HEK293 (cell line): Measurements from ENCODE around the gene DNTTIP2.

Experiments
- CTCF ChIA-PET: fragments of 350-600 bp; formaldehyde crosslinking; extraction: SDS; loops from one replicate; lab custom pipeline; 2021; ENCODE audit warnings: antibody characterized with exemption; lab: Yijun Ruan, JAX
- POLR2A ChIA-PET: fragments of 300-600 bp; formaldehyde crosslinking; extraction: SDS; loops from one replicate; lab custom pipeline; 2020; ENCODE audit warnings: antibody characterized with exemption, inconsistent platforms; lab: Yijun Ruan, JAX
- H3K27ac ChIP-seq: fragments of 200-500 bp; sonication (Bioruptor generic); 2 replicates; pipeline ENCODE4 v1.5.1; 2014; ENCODE audit warnings: low read depth, low read length, control low read depth, inconsistent platforms; ENCODE audit errors: extremely low read depth
- H3K36me3 ChIP-seq, 2 experiments: fragments of 200-500 bp in 1 of 2; sonication (Bioruptor generic) in 1 of 2; 1 replicate in 1 of 2; 2 replicates in 1 of 2; pipeline ENCODE4 v1.5.1; 2014 to 2017; ENCODE audit warnings: inconsistent platforms in 2 of 2, low read length in 2 of 2; ENCODE audit not compliant: control insufficient read depth in 2 of 2, insufficient read depth in 1 of 2
- H3K4me1 ChIP-seq: fragments of 200-500 bp; sonication (Bioruptor generic); 2 replicates; pipeline ENCODE4 v1.5.1; 2014; ENCODE audit warnings: mild to moderate bottlenecking, low read length, inconsistent platforms; ENCODE audit not compliant: control insufficient read depth, insufficient read depth
- H3K4me3 ChIP-seq: 2 replicates; pipeline ENCODE4 v1.5.1; 2011; ENCODE audit warnings: low read depth, mild to moderate bottlenecking, control low read depth, low read length, moderate library complexity
- H3K9me3 ChIP-seq: fragments of 200-500 bp; sonication (Bioruptor generic); 2 replicates; pipeline ENCODE4 v1.5.1; 2014; ENCODE audit warnings: low read depth, low read length, inconsistent platforms; ENCODE audit not compliant: control insufficient read depth, insufficient read depth
- BCL11A ChIP-seq: fragments of 450-650 bp; formaldehyde crosslinking; IDR thresholded peaks from 2 replicates; pipeline ENCODE4 v1.5.1; 2016; ENCODE audit warnings: low read depth, missing biosample characterization, missing genetic modification characterization
- GFI1B ChIP-seq: fragments of 450-650 bp; formaldehyde crosslinking; IDR thresholded peaks from 2 replicates; pipeline ENCODE4 v1.5.1; 2016; ENCODE audit warnings: missing biosample characterization, missing genetic modification characterization
- KLF7 ChIP-seq: fragments of 450-650 bp; formaldehyde crosslinking; IDR thresholded peaks from 2 replicates; pipeline ENCODE4 v1.5.1; 2016; ENCODE audit warnings: missing biosample characterization, missing genetic modification characterization, borderline replicate concordance
- MEIS1 ChIP-seq: sonication (generic); formaldehyde crosslinking; IDR thresholded peaks from 2 replicates; pipeline ENCODE4 v1.8.1; 2022; ENCODE audit warnings: missing genetic modification reagents, mild to moderate bottlenecking, borderline replicate concordance
- SP7 ChIP-seq: fragments of 450-650 bp; formaldehyde crosslinking; IDR thresholded peaks from 2 replicates; pipeline ENCODE4 v1.5.1; 2016; ENCODE audit warnings: missing biosample characterization, missing genetic modification characterization
- ZNF112 ChIP-seq: fragments of 450-650 bp; formaldehyde crosslinking; IDR thresholded peaks from 2 replicates; pipeline ENCODE4 v1.5.0; 2017; ENCODE audit warnings: missing biosample characterization, missing genetic modification characterization
- ZNF138 ChIP-seq: fragments of 450-650 bp; formaldehyde crosslinking; IDR thresholded peaks from 2 replicates; pipeline ENCODE4 v1.5.1; 2016; ENCODE audit warnings: missing biosample characterization, missing genetic modification characterization, borderline replicate concordance
- ZNF174 ChIP-seq: fragments of 450-650 bp; formaldehyde crosslinking; IDR thresholded peaks from 2 replicates; pipeline ENCODE4 v1.5.0; 2017; ENCODE audit warnings: missing biosample characterization, mild to moderate bottlenecking, missing genetic modification characterization
- ZNF19 ChIP-seq: fragments of 450-650 bp; formaldehyde crosslinking; IDR thresholded peaks from 2 replicates; pipeline ENCODE4; 2016; ENCODE audit warnings: missing biosample characterization, missing genetic modification characterization, low read depth
- ZNF274 ChIP-seq, 2 experiments: fragments of 200-500 bp in 1 of 2; fragments of 450-650 bp in 1 of 2; sonication (Bioruptor generic) in 1 of 2; formaldehyde crosslinking in 1 of 2; IDR thresholded peaks; 2 replicates each; pipeline versions ENCODE4 v1.5.1 to v1.6.1; 2014 to 2016; ENCODE audit warnings: borderline replicate concordance in 1 of 2, inconsistent platforms in 1 of 2, low read length in 1 of 2, missing biosample characterization in 1 of 2, missing genetic modification characterization in 1 of 2
- ZNF394 ChIP-seq: fragments of 450-650 bp; formaldehyde crosslinking; IDR thresholded peaks from 2 replicates; pipeline ENCODE4 v1.5.1; 2016; ENCODE audit warnings: missing biosample characterization, missing genetic modification characterization, mild to moderate bottlenecking, moderate library complexity, borderline replicate concordance
- ZNF473 ChIP-seq: fragments of 450-650 bp; formaldehyde crosslinking; IDR thresholded peaks from 2 replicates; pipeline ENCODE4 v1.5.1; 2017; ENCODE audit warnings: missing biosample characterization, missing genetic modification characterization
- ZNF548 ChIP-seq: fragments of 450-650 bp; formaldehyde crosslinking; IDR thresholded peaks from 2 replicates; pipeline ENCODE4 v1.5.1; 2016; ENCODE audit warnings: missing biosample characterization, missing genetic modification characterization
- ZNF664 ChIP-seq: fragments of 450-650 bp; formaldehyde crosslinking; IDR thresholded peaks from 2 replicates; pipeline ENCODE4 v1.5.1; 2016; ENCODE audit warnings: missing biosample characterization, missing genetic modification characterization
- TF ChIP-seq, protein P1 (sequence below): fragments of 450-650 bp; formaldehyde crosslinking; IDR thresholded peaks from 2 replicates; pipeline ENCODE4 v1.5.1; 2016; ENCODE audit warnings: missing biosample characterization, missing genetic modification characterization, borderline replicate concordance
- TF ChIP-seq, protein P2 (sequence below): fragments of 450-650 bp; formaldehyde crosslinking; IDR thresholded peaks from 2 replicates; pipeline ENCODE4 v1.5.1; 2017; ENCODE audit warnings: missing biosample characterization, mild to moderate bottlenecking, missing genetic modification characterization, moderate library complexity
- TF ChIP-seq, protein P3 (sequence below): fragments of 450-650 bp; formaldehyde crosslinking; IDR thresholded peaks from 2 replicates; pipeline ENCODE4; 2016; ENCODE audit warnings: missing biosample characterization, missing genetic modification characterization
- TF ChIP-seq, protein P4 (sequence below): fragments of 450-650 bp; formaldehyde crosslinking; IDR thresholded peaks from 2 replicates; pipeline ENCODE4 v1.5.1; 2016; ENCODE audit warnings: missing biosample characterization, missing genetic modification characterization
- TF ChIP-seq, protein P5 (sequence below): fragments of 450-650 bp; formaldehyde crosslinking; IDR thresholded peaks from 2 replicates; pipeline ENCODE4 v1.5.1; 2016; ENCODE audit warnings: missing biosample characterization, missing genetic modification characterization
- TF ChIP-seq, protein P6 (sequence below): IDR thresholded peaks from 2 replicates; pipeline ENCODE4 v1.6.1; 2011; ENCODE audit warnings: mild to moderate bottlenecking, low read depth, low read length, borderline replicate concordance

The DNTTIP2 gene

DNA sequence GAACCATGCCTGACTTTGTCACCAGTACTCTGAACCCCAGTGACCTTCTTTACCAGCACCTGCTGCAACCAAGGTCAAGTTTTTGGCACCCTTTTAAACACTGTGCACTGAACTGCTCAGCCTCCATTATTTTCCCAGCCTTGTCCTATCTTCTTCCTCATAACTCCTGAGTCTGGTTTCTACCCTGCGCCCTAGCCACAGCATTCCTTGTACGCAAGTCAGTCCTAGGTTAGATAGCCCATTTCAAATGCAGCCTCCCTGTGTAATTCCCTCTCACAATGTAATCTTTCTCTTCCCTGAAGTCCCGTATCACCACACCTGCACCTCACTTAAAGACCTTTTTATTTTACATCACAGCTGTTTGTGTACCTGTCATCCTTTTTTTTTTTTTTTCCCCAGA, 37.2 kb downstream of the DNTTIP2 start (continued):
- TF ChIP-seq, protein P1, sequence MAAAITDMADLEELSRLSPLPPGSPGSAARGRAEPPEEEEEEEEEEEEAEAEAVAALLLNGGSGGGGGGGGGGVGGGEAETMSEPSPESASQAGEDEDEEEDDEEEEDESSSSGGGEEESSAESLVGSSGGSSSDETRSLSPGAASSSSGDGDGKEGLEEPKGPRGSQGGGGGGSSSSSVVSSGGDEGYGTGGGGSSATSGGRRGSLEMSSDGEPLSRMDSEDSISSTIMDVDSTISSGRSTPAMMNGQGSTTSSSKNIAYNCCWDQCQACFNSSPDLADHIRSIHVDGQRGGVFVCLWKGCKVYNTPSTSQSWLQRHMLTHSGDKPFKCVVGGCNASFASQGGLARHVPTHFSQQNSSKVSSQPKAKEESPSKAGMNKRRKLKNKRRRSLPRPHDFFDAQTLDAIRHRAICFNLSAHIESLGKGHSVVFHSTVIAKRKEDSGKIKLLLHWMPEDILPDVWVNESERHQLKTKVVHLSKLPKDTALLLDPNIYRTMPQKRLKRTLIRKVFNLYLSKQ (tag by site-specific recombination): no peak
- TF ChIP-seq ZNF548: no peak

DNA sequence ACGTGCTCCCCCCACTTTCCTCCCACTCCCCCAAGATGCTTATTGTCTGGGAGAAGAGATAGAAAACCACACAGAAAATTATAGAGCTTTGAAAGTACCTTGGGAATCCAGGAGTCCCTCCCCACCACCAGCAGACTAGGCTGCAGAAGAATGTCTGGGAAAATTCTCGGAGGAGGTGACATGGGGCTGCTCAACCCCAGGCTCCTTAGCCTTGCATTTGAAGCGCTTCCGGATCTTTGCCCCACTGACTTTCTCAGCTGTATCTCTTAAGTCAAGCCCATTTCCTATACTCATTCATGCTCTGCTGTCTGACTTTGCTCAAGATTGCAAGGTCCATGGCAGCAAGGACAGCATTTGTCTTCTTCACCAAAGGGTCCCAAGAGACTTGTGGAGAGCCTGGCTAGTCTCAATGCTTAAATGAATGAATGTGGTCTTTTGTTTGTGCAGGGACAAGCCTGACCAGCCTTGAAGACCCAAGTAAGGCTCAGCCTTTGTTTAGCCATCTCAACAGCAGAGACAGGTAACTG, 38.0 kb downstream of the DNTTIP2 start:
- TF ChIP-seq ZNF664 (tag by site-specific recombination) (no peak), ZNF19 (tag by site-specific recombination) (no peak), ZNF394 (no peak), ZNF274 (IDR thresholded peaks at IDR 0.05; ENCODE audit: low read length) (no peak), ZNF274 (tag by site-specific recombination; IDR thresholded peaks at IDR 0.05; ENCODE audit: borderline replicate concordance) (no peak), ZNF138 (no peak), GFI1B (no peak), MEIS1 (CRISPR knock-in tag) (no peak), SP7 (tag by site-specific recombination) (no peak), ZNF473 (tag by site-specific recombination) (no peak)
- TF ChIP-seq, protein P2, sequence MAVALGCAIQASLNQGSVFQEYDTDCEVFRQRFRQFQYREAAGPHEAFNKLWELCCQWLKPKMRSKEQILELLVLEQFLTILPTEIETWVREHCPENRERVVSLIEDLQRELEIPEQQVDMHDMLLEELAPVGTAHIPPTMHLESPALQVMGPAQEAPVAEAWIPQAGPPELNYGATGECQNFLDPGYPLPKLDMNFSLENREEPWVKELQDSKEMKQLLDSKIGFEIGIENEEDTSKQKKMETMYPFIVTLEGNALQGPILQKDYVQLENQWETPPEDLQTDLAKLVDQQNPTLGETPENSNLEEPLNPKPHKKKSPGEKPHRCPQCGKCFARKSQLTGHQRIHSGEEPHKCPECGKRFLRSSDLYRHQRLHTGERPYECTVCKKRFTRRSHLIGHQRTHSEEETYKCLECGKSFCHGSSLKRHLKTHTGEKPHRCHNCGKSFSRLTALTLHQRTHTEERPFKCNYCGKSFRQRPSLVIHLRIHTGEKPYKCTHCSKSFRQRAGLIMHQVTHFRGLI (tag by site-specific recombination): no peak
- H3K27ac ChIP-seq: no peak overlapping the region
- CTCF ChIA-PET: interaction anchor here (0.9 to 7.9 kb wide), 2 partner anchors 25 to 168 kb away, joined by 3 to 120 read pairs; no protein-coding TSS in a partner anchor
- H3K4me1 ChIP-seq: peaks cover 3% of the 10 kb centered on the region; the same call in 1 of the 2 replicates
- no peak overlapping the region for H3K4me3 ChIP-seq
- POLR2A ChIA-PET: no interaction called here
- no peaks in the 10 kb centered on the region for H3K36me3 ChIP-seq
- no peaks in the 10 kb centered on the region for H3K9me3 ChIP-seq

DNA sequence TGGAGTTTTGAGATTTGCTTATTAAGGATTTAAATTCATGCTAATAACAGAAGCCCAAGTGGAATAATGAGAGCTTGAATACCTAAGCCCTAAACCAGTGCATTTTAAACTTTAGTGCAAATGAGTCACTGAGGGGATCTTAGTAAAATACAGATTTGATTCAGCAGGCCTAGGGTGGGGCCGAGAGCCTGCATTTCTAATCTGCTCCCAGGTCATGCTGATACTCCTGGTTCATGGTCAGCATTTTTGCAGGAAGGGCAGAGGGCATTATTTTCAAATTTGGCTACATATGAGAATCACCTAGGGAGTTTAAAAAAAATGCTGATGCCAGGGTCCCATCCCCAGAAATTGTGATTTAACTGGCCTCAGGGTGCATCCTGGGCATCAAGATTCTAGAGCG, 39.3 kb downstream of the DNTTIP2 start:
- H3K4me1 ChIP-seq: no peaks in the 10 kb centered on the region
- no peak overlapping the region for H3K27ac ChIP-seq
- TF ChIP-seq, protein P3, sequence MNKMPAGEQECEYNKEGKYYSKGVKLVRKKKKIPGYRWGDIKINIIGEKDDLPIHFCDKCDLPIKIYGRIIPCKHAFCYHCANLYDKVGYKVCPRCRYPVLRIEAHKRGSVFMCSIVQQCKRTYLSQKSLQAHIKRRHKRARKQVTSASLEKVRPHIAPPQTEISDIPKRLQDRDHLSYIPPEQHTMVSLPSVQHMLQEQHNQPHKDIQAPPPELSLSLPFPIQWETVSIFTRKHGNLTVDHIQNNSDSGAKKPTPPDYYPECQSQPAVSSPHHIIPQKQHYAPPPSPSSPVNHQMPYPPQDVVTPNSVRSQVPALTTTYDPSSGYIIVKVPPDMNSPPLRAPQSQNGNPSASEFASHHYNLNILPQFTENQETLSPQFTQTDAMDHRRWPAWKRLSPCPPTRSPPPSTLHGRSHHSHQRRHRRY (tag by site-specific recombination): no peak
- TF ChIP-seq ZNF112 (tag by site-specific recombination) (no peak), ZNF548 (no peak)
- no peaks in the 10 kb centered on the region for H3K36me3 ChIP-seq
- H3K9me3 ChIP-seq: no peaks in the 10 kb centered on the region
- POLR2A ChIA-PET: interaction anchor here (0.6 kb wide), 1 partner anchor 369 kb away, joined by 4 read pairs; no protein-coding TSS in a partner anchor
- H3K4me3 ChIP-seq: no peak overlapping the region
- CTCF ChIA-PET: interaction anchor here (0.8 to 7.9 kb wide), 2 partner anchors 24 to 210 kb away, joined by 3 to 120 read pairs; no protein-coding TSS in a partner anchor

DNA sequence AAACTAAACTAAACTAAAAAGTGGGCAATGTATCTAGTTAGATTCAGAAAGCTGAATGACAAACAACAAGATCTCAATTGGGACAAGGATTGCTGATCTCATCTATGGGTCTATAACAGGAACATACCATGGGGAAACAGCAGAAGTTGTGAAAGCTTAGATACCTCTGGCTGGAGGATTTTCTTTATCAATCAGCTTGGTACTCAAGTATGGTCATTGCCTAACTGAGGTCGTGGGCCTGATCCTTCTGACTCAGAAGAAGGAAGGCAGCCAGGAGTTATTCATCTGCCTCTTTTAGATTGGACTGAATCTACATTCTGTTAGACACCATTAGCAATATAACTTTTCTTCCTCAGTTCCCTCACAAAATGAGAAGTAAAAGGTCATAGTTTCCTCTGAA, 39.7 kb downstream of the DNTTIP2 start:
- Histone ChIP-seq H3K27ac (no peak overlapping the region), H3K9me3 (no peaks in the 10 kb centered on the region), H3K4me1 (no peaks in the 10 kb centered on the region), H3K4me3 (no peak overlapping the region), H3K36me3 (no peaks in the 10 kb centered on the region)
- ChIA-PET CTCF (interaction anchor here (0.8 to 7.9 kb wide), 2 partner anchors 23 to 210 kb away, joined by 3 to 120 read pairs; no protein-coding TSS in a partner anchor), POLR2A (interaction anchor here (0.6 kb wide), 1 partner anchor 369 kb away, joined by 4 read pairs; no protein-coding TSS in a partner anchor)
- TF ChIP-seq, protein P4, sequence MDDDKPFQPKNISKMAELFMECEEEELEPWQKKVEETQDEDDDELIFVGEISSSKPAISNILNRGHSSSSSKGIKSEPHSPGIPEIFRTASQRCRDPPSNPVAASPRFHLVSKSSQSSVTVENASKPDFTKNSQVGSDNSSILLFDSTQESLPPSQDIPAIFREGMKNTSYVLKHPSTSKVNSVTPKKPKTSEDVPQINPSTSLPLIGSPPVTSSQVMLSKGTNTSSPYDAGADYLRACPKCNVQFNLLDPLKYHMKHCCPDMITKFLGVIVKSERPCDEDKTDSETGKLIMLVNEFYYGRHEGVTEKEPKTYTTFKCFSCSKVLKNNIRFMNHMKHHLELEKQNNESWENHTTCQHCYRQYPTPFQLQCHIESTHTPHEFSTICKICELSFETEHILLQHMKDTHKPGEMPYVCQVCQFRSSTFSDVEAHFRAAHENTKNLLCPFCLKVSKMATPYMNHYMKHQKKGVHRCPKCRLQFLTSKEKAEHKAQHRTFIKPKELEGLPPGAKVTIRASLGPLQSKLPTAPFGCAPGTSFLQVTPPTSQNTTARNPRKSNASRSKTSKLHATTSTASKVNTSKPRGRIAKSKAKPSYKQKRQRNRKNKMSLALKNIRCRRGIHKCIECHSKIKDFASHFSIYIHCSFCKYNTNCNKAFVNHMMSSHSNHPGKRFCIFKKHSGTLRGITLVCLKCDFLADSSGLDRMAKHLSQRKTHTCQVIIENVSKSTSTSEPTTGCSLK (tag by site-specific recombination): no peak
- TF ChIP-seq, protein P5, sequence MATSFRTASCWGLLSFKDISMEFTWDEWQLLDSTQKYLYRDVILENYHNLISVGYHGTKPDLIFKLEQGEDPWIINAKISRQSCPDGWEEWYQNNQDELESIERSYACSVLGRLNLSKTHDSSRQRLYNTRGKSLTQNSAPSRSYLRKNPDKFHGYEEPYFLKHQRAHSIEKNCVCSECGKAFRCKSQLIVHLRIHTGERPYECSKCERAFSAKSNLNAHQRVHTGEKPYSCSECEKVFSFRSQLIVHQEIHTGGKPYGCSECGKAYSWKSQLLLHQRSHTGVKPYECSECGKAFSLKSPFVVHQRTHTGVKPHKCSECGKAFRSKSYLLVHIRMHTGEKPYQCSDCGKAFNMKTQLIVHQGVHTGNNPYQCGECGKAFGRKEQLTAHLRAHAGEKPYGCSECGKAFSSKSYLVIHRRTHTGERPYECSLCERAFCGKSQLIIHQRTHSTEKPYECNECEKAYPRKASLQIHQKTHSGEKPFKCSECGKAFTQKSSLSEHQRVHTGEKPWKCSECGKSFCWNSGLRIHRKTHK (tag by site-specific recombination): no peak
- TF ChIP-seq, protein P6, sequence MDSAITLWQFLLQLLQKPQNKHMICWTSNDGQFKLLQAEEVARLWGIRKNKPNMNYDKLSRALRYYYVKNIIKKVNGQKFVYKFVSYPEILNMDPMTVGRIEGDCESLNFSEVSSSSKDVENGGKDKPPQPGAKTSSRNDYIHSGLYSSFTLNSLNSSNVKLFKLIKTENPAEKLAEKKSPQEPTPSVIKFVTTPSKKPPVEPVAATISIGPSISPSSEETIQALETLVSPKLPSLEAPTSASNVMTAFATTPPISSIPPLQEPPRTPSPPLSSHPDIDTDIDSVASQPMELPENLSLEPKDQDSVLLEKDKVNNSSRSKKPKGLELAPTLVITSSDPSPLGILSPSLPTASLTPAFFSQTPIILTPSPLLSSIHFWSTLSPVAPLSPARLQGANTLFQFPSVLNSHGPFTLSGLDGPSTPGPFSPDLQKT: no peak
- TF ChIP-seq ZNF174 (no peak), KLF7 (tag by site-specific recombination) (no peak), BCL11A (tag by site-specific recombination) (no peak)
